Activated naive CD8-positive, alpha-beta T cell treated with anti-CD3 and anti-CD28 coated beads for 36 hours (primary cell): ENCODE measurements around the gene UBE2G2. TPM values are rescaled to one million over a fixed set of nuclear protein-coding genes. Genes with fewer than 3 reads are reported as not detected.

ENCODE experiments used
- DNase-seq: peaks from one replicate; pipeline ENCODE4 v3.0.0; 2021
- H3K27ac Mint-ChIP-seq: one replicate; pipeline ENCODE4 v1.8.0; 2022; ENCODE audit warnings: mild to moderate bottlenecking, moderate library complexity, mixed read lengths
- H3K27me3 Mint-ChIP-seq: one replicate; pipeline ENCODE4 v1.8.0; 2022; ENCODE audit warnings: mild to moderate bottlenecking, mixed read lengths
- H3K36me3 Mint-ChIP-seq: one replicate; pipeline ENCODE4 v1.8.0; 2021; ENCODE audit warnings: mild to moderate bottlenecking, mixed read lengths
- H3K4me1 Mint-ChIP-seq: one replicate; pipeline ENCODE4 v1.8.0; 2021; ENCODE audit warnings: mixed read lengths
- H3K4me3 Mint-ChIP-seq: one replicate; pipeline ENCODE4 v1.8.0; 2022; ENCODE audit warnings: mild to moderate bottlenecking, moderate library complexity, mixed read lengths
- H3K9me3 Mint-ChIP-seq: one replicate; pipeline ENCODE4 v1.8.0; 2022; ENCODE audit warnings: mixed read lengths
- total RNA-seq, 2 experiments: library from RNA; stranded (reverse); gene quantifications; one replicate each; pipeline ENCODE4 v1.2.3, GENCODE V29; 2021

Gene UBE2G2
- total RNA-seq, 2 experiments from 2014 or later = 115 to 124 TPM

- Mint-ChIP-seq H3K4me1 (peaks cover 55% of the 10 kb centered on the region), H3K27ac (no peak overlapping the region), H3K9me3 (no peaks in the 10 kb centered on the region), H3K36me3 (peaks cover 36% of the 10 kb centered on the region), H3K4me3 (no peak overlapping the region), H3K27me3 (no peaks in the 10 kb centered on the region)
- no peak for DNase-seq
Measured at GRCh38 chr21:44791993-44792392, 9.6 kb downstream of the UBE2G2 start.

- H3K9me3 Mint-ChIP-seq = no peaks in the 10 kb centered on the region
- no peak overlapping the region for H3K4me3 Mint-ChIP-seq
- H3K27me3 Mint-ChIP-seq = no peaks in the 10 kb centered on the region
- H3K36me3 Mint-ChIP-seq = peaks cover 35% of the 10 kb centered on the region
- no peak for DNase-seq
- H3K4me1 Mint-ChIP-seq = peaks cover 48% of the 10 kb centered on the region
- no peak overlapping the region for H3K27ac Mint-ChIP-seq
Measured at GRCh38 chr21:44791246-44791645, 10.4 kb downstream of the UBE2G2 start.

DNA sequence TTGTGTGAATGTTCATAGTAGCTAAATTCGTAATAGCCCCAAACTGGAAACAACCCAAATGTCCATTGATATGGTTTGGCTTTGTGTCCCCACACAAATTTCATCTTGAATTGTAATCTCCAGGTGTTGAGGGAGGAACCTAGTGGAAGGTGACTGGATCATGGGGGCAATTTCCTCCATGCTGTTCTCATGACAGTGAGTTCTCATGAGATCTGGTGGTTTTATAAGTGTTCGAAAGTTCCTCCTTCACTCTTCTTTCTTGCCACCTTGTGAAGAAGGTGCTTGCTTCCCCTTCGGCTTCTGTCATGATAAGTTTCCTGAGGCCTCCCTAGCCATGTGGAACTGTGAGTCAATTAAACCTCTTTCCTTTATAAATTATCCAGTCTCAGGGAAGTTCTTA, 11.3 kb downstream of the UBE2G2 start:
- H3K27ac Mint-ChIP-seq = no peak overlapping the region
- H3K9me3 Mint-ChIP-seq = no peaks in the 10 kb centered on the region
- H3K27me3 Mint-ChIP-seq = no peaks in the 10 kb centered on the region
- DNase-seq = no peak
- peaks cover 44% of the 10 kb centered on the region for H3K4me1 Mint-ChIP-seq
- H3K4me3 Mint-ChIP-seq = no peak overlapping the region
- H3K36me3 Mint-ChIP-seq = peaks cover 39% of the 10 kb centered on the region

DNA sequence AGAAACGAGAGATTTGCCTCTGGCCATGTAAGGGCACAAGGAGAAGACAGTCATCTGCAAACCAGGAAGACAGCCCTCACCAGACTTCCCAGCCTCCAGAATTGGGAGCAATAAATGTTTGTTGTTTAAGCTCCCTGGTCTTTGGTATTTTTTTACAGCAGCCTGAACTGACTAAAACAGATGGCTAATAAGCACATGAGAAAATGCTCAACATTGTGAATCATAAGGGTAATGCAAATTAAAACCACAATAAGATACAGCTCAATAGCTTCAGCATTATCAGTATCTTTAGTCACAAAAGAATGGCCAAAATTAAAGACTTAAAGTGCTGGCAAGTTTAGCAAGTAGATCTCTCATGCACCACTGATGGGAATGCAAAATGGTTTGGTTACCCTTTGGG, 11.7 kb downstream of the UBE2G2 start:
- Mint-ChIP-seq H3K36me3 (peaks cover 43% of the 10 kb centered on the region), H3K4me3 (no peak overlapping the region), H3K27ac (no peak overlapping the region), H3K27me3 (no peaks in the 10 kb centered on the region), H3K9me3 (no peaks in the 10 kb centered on the region), H3K4me1 (peaks cover 47% of the 10 kb centered on the region)
- DNase-seq = no peak

GRCh38 chr21:44785620-44786335, 15.8 kb downstream of the UBE2G2 start:
- H3K27me3 Mint-ChIP-seq = no peaks in the 10 kb centered on the region
- peaks cover 33% of the 10 kb centered on the region for H3K36me3 Mint-ChIP-seq
- no peak for DNase-seq
- no peak overlapping the region for H3K27ac Mint-ChIP-seq
- H3K9me3 Mint-ChIP-seq = no peaks in the 10 kb centered on the region
- H3K4me1 Mint-ChIP-seq = peaks cover 36% of the 10 kb centered on the region
- H3K4me3 Mint-ChIP-seq = no peak overlapping the region

DNA sequence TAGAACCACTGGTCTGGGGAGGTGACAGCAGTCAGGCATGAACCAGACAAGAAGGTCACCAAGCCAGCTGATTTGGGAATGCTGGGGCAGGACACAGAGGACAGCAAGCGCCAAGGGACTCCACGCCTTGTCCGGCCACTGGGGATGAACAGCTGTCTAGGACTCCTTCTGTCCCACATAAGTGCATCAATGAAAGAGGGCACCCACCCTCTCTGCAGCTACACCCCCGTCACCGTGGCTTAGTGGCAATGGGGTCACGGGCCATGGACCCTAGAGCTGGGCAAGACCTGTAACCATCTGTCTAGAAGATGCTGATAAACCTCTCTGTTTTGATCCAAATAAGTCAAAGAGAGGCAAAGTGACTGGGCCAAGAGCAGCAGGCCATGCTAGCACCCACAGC, 16.8 kb downstream of the UBE2G2 start:
- Mint-ChIP-seq H3K27ac (no peak overlapping the region), H3K4me3 (no peak overlapping the region), H3K27me3 (no peaks in the 10 kb centered on the region), H3K36me3 (peaks cover 32% of the 10 kb centered on the region), H3K4me1 (peaks cover 35% of the 10 kb centered on the region), H3K9me3 (no peaks in the 10 kb centered on the region)
- DNase-seq = no peak

GRCh38 chr21:44783020-44783696, 18.5 kb downstream of the UBE2G2 start:
- peaks cover 32% of the 10 kb centered on the region for H3K36me3 Mint-ChIP-seq
- no peak for DNase-seq
- H3K9me3 Mint-ChIP-seq = no peaks in the 10 kb centered on the region
- H3K4me1 Mint-ChIP-seq = peaks cover 32% of the 10 kb centered on the region
- no peak overlapping the region for H3K27ac Mint-ChIP-seq
- H3K4me3 Mint-ChIP-seq = no peak overlapping the region
- H3K27me3 Mint-ChIP-seq = no peaks in the 10 kb centered on the region

GRCh38 chr21:44780767-44781459, 20.7 kb downstream of the UBE2G2 start:
- DNase-seq = no peak
- H3K27me3 Mint-ChIP-seq = no peaks in the 10 kb centered on the region
- H3K36me3 Mint-ChIP-seq = peaks cover 25% of the 10 kb centered on the region
- H3K9me3 Mint-ChIP-seq = no peaks in the 10 kb centered on the region
- no peak overlapping the region for H3K27ac Mint-ChIP-seq
- H3K4me3 Mint-ChIP-seq = no peak overlapping the region
- H3K4me1 Mint-ChIP-seq = peaks cover 27% of the 10 kb centered on the region

GRCh38 chr21:44780137-44780502, 21.5 kb downstream of the UBE2G2 start:
- Mint-ChIP-seq H3K36me3 (peaks cover 20% of the 10 kb centered on the region), H3K4me1 (peaks cover 24% of the 10 kb centered on the region), H3K27me3 (no peaks in the 10 kb centered on the region), H3K9me3 (no peaks in the 10 kb centered on the region), H3K4me3 (no peak overlapping the region), H3K27ac (no peak overlapping the region)
- DNase-seq = no peak

- H3K9me3 Mint-ChIP-seq = no peaks in the 10 kb centered on the region
- H3K27me3 Mint-ChIP-seq = no peaks in the 10 kb centered on the region
- no peak overlapping the region for H3K4me3 Mint-ChIP-seq
- H3K27ac Mint-ChIP-seq = no peak overlapping the region
- H3K36me3 Mint-ChIP-seq = peaks cover 22% of the 10 kb centered on the region
- DNase-seq = no peak
- H3K4me1 Mint-ChIP-seq = peaks cover 22% of the 10 kb centered on the region
Measured at GRCh38 chr21:44779417-44780136, 22.0 kb downstream of the UBE2G2 start.

DNA sequence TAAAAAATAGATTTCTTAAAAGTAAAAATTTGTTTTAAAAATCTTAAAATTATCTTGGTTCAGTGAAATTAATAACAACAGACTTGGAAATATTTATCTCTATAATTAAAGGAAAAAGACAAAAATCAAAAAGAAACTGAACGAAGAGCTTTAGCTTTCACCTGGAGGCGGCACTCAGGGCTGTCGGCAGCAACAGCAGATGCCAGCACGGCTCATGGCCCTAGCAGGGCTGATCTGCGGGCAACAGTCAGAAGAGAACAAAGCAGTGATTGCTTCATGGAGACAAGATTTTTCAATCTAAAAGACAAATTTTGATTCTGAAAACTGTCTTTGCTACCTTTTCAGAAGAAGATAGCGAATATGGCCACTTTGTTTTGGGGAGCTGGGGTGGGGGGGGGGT, 22.6 kb downstream of the UBE2G2 start:
- Mint-ChIP-seq H3K27me3 (no peaks in the 10 kb centered on the region), H3K4me1 (peaks cover 20% of the 10 kb centered on the region), H3K4me3 (no peak overlapping the region), H3K36me3 (peaks cover 24% of the 10 kb centered on the region), H3K27ac (no peak overlapping the region), H3K9me3 (no peaks in the 10 kb centered on the region)
- no peak for DNase-seq

- H3K27me3 Mint-ChIP-seq = no peaks in the 10 kb centered on the region
- no peak for DNase-seq
- H3K4me3 Mint-ChIP-seq = no peak overlapping the region
- H3K9me3 Mint-ChIP-seq = no peaks in the 10 kb centered on the region
- H3K4me1 Mint-ChIP-seq = peaks cover 20% of the 10 kb centered on the region
- H3K27ac Mint-ChIP-seq = peak overlapping the region; percentile 38
- H3K36me3 Mint-ChIP-seq = peaks cover 24% of the 10 kb centered on the region
Measured at GRCh38 chr21:44778499-44778911, 23.1 kb downstream of the UBE2G2 start.

GRCh38 chr21:44778094-44778493, 23.5 kb downstream of the UBE2G2 start:
- H3K27me3 Mint-ChIP-seq = no peaks in the 10 kb centered on the region
- peak overlapping the region; percentile 38 for H3K27ac Mint-ChIP-seq
- H3K36me3 Mint-ChIP-seq = peaks cover 24% of the 10 kb centered on the region
- no peaks in the 10 kb centered on the region for H3K9me3 Mint-ChIP-seq
- H3K4me1 Mint-ChIP-seq = peaks cover 20% of the 10 kb centered on the region
- DNase-seq = no peak
- H3K4me3 Mint-ChIP-seq = no peak overlapping the region

DNA sequence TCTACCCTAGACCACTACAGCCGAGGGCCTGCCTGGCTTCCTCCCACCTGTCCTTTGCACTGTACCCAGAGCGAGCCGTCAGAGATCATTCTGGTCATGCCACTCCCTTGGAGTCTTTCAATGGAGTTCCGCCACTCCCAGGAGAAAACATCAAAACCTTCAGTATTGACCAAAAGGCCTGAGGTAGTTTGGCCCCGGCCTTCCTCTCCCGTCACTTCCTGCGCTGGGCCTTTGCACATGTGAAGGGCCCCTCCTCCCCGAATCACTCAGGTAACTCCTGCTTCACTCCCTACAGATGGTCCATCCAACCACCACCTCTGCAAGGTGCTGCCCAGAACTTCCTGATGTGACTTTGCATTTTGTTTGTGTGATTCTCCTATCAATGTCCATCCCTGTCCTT, 26.6 kb downstream of the UBE2G2 start:
- H3K4me1 Mint-ChIP-seq = peaks cover 3% of the 10 kb centered on the region
- no peaks in the 10 kb centered on the region for H3K27me3 Mint-ChIP-seq
- no peak for DNase-seq
- H3K27ac Mint-ChIP-seq = no peak overlapping the region
- no peaks in the 10 kb centered on the region for H3K9me3 Mint-ChIP-seq
- H3K4me3 Mint-ChIP-seq = no peak overlapping the region
- H3K36me3 Mint-ChIP-seq = peaks cover 16% of the 10 kb centered on the region

GRCh38 chr21:44773291-44773932, 28.2 kb downstream of the UBE2G2 start:
- Mint-ChIP-seq H3K4me3 (no peak overlapping the region), H3K4me1 (no peaks in the 10 kb centered on the region), H3K36me3 (peaks cover 23% of the 10 kb centered on the region), H3K27ac (no peak overlapping the region), H3K27me3 (no peaks in the 10 kb centered on the region), H3K9me3 (no peaks in the 10 kb centered on the region)
- no peak for DNase-seq
